Fibroblast of the aortic adventitia (primary cell): ENCODE measurements around the gene MGLL. TPM values are rescaled to one million over a fixed set of nuclear protein-coding genes. Genes with fewer than 3 reads are reported as not detected.

Source experiments
- DNase-seq: peaks from one replicate; pipeline ENCODE4 v3.0.0-alpha.2; 2010; ENCODE audit warnings: low read depth
- H3K4me3 ChIP-seq: 2 replicates; pipeline ENCODE4 v1.5.1; 2011; ENCODE audit warnings: low read depth, mild to moderate bottlenecking, control low read depth, low read length, moderate library complexity
- total RNA-seq: library from RNA; depleted of rRNA; stranded (reverse); fragments of >200 nt; gene quantifications from 2 replicates; pipeline ENCODE4 v1.2.3, GENCODE V29; 2012; ENCODE audit warnings: low replicate concordance
- TF ChIP-seq, protein P1 (sequence below): IDR thresholded peaks from 2 replicates; pipeline ENCODE4 v1.5.1; 2011; ENCODE audit warnings: mild to moderate bottlenecking, low read length, control low read depth, inconsistent platforms; ENCODE audit not compliant: insufficient read depth

MGLL gene
- total RNA-seq, 1 donor: 25.8 TPM

DNA sequence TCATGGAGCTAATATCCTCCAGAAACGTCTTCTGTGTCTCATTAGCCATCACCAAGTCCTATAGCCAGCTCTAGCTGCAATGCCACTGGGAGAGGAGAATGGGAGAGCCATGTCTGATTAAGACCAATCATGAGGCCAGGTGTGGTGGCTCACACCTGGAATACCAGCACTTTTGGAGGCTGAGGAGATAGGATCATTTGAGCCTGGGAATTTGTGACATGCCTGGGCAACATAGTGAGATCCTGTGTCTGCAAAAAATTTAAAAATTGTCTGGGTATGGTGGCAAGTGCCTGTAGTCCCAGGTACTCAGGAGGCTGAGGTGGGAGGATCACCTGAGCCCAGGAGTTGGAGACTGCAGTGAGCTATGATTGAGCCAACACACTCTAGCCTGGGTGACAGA, 13.1 kb downstream of the MGLL start:
- no peak overlapping the region for H3K4me3 ChIP-seq
- TF ChIP-seq, protein P1, sequence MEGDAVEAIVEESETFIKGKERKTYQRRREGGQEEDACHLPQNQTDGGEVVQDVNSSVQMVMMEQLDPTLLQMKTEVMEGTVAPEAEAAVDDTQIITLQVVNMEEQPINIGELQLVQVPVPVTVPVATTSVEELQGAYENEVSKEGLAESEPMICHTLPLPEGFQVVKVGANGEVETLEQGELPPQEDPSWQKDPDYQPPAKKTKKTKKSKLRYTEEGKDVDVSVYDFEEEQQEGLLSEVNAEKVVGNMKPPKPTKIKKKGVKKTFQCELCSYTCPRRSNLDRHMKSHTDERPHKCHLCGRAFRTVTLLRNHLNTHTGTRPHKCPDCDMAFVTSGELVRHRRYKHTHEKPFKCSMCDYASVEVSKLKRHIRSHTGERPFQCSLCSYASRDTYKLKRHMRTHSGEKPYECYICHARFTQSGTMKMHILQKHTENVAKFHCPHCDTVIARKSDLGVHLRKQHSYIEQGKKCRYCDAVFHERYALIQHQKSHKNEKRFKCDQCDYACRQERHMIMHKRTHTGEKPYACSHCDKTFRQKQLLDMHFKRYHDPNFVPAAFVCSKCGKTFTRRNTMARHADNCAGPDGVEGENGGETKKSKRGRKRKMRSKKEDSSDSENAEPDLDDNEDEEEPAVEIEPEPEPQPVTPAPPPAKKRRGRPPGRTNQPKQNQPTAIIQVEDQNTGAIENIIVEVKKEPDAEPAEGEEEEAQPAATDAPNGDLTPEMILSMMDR: no peak

DNA sequence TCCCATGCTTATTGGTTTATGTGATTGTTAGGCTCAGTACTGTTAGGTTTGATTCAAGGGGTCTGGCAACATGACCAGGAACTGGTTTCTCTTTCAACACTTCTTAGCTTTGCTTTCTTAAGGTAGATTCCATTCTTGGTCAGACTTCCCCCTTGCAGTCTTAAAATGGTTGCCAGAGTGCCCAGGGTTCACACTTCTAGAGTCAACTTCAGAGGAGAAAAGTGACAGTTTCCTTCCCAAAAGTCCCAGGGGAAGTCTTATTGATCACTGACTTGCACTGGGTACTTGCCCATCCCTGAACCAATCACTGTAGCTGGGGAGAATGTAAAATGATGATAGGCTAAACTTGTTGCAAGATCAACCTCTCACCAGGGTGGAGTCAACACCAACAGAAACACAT, 14.1 kb downstream of the MGLL start:
- no peak overlapping the region for H3K4me3 ChIP-seq
- TF ChIP-seq, protein P1: no peak
- no peak for DNase-seq

More for the DNA sequence above, 13.1 kb downstream of the MGLL start:
- DNase-seq: no peak

DNA sequence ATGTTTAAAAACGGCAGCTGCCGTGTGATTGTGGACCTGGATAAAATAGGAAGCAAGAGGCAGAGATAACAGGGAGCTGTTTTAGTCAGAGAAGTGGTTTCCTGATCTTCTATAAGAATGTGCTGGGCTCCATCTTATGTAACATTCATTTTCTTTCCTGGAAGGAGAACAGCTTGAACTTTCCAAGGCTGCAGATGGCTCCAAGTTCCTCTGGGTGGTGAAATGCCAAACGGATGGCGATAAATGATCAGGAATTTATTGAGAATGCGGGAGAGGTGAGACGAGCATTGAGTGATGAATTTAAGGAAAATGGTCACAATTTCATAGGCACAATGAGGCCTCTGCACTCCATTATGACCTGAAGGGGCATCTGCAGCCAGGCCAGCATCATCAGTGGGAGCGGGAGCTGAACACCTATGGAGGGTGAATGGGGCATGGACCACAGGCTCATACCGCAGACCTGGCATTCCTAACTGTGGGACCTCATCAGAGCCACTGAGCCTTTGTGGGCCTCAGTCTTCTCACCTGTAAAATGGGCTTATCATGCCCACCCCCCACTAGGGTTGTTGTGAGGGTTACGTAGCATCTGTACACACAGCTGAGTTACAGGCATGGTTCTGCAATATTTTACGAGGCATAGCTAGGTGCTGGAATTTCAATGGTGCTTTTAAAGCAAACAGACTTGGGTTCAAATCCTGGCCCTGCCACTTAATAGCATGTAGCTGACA, 17.1 kb downstream of the MGLL start:
- peak; percentile 73 for DNase-seq
- no peak overlapping the region for H3K4me3 ChIP-seq
- TF ChIP-seq, protein P1: no peak

DNA sequence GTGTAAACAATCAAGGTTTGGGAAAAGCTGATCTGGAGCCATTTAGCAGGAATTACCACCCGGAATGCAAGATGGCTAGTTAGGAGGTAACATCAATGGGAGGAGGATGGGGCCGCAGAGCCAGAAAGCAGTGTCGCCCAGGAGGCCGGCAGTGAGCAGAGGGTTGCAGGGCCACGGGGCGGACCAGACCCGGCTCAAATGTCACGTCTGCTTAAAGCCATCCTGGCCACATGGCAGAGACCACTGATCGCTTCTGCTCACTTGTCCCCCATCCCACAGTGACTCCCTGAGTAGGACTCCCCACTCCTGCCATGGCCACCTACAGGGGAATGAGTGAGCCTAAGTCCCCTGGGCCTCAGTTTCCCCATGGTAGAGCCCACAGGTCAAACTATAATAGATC, 18.2 kb downstream of the MGLL start:
- TF ChIP-seq, protein P1: no peak
- no peak for DNase-seq
- no peak overlapping the region for H3K4me3 ChIP-seq

DNA sequence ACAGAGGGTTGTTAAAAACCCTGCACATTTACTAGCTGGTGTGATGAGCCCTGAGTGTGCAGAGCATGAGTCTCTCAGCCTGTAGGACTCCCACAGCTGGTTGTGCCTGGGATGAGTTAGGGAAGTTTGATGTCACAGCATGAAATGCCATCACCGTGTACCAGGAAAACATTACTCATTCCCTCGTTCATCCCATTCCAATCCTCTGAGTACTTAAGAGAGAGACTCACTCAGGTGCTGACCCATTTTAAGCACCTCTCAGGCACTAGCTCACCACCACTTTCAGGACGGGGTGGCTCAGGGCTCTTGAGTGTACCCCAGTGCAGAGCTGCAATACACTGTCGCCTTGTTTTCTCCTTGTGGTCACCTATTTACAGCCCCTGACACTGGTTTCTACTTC, 18.7 kb downstream of the MGLL start:
- peak; percentile 88 for DNase-seq
- no peak overlapping the region for H3K4me3 ChIP-seq
- TF ChIP-seq, protein P1: no peak

DNA sequence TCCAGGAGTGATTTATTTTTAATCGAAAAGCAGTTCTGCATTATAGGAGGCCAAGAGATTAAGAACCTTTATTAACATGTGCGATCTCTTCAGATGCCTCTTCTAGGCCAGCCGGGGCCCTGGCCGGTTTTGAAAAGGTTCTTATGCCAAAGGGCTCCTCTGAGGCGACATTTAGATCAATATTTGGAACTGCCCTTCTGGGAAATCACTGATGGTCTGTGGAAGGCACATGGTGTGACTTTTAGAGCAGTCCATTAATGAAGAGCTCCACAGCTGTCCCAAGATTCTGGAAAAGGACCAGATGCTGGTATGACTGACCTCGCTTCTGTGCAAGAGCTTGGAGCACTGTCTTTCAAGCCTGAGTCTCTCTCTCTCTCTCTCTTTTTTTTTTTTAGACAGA, 19.7 kb downstream of the MGLL start:
- H3K4me3 ChIP-seq: no peak overlapping the region
- no peak for DNase-seq
- TF ChIP-seq, protein P1: no peak
